SK-N-MC (cell line): ENCODE results near the gene EPB41L4A.

ENCODE experiments used
- EZH2 ChIP-seq: fragments of 200-600 bp; sonication (generic); IDR thresholded peaks from one replicate; pipeline ENCODE4 v1.6.1; 2017; ENCODE audit warnings: antibody characterized with exemption
- FOXP2 ChIP-seq: optimal IDR thresholded peaks from 2 replicates; pipeline ENCODE3; 2011; ENCODE audit warnings: mild to moderate bottlenecking, moderate library complexity; ENCODE audit not compliant: insufficient read depth; ENCODE audit errors: extremely low read length, control extremely low read depth
- POLR2AphosphoS5 ChIP-seq: IDR thresholded peaks from 2 replicates; pipeline ENCODE4 v1.6.1; 2012; ENCODE audit warnings: mild to moderate bottlenecking, low read depth, low read length, borderline replicate concordance

DNA sequence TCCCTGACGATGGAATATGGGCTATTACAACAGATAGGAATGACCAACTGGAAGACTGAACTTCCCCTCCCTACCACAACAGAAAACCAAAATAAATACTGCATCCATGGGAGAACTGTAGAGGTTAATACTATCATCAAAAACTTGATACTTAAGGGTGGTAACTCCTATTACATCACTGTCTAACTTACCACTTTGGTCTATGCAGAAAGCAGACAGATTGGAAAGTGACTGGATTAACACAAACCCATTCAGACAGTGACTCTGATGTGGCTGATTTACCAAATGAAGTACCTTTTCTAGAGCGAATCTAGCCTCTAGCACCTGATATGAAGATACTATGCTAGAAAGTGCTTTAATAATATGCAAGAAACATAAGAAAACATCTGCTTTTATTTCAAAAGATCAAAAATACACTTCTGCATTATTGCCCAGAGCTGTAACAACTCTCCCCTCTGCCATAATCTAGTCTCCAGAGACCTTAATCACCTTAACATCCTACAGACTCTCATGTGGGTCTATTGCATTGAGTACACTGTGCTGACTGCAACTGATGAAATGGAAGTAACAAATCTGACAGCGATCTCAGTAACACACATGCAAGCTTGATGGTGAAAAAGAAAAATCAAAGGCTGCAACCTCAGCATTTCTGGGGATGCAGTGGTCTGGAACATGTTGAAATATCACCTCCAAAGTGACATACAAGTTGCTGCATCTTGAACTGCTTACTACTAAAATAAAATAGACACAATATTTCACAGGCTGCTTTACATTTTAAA lies 62.7 kb downstream of the EPB41L4A start:
- no peak for TF ChIP-seq POLR2AphosphoS5
- TF ChIP-seq EZH2, result no peak
- TF ChIP-seq FOXP2, result no peak
